NOMO-1 (cell line): ENCODE measurements around the gene NACC2.

Experiments used
- DNase-seq, 2 experiments: peaks; one replicate each; lab custom pipeline; 2025; ENCODE audit not compliant: unreplicated experiment in 2 of 2; lab: John Stamatoyannopoulos, UW

The NACC2 gene

DNA sequence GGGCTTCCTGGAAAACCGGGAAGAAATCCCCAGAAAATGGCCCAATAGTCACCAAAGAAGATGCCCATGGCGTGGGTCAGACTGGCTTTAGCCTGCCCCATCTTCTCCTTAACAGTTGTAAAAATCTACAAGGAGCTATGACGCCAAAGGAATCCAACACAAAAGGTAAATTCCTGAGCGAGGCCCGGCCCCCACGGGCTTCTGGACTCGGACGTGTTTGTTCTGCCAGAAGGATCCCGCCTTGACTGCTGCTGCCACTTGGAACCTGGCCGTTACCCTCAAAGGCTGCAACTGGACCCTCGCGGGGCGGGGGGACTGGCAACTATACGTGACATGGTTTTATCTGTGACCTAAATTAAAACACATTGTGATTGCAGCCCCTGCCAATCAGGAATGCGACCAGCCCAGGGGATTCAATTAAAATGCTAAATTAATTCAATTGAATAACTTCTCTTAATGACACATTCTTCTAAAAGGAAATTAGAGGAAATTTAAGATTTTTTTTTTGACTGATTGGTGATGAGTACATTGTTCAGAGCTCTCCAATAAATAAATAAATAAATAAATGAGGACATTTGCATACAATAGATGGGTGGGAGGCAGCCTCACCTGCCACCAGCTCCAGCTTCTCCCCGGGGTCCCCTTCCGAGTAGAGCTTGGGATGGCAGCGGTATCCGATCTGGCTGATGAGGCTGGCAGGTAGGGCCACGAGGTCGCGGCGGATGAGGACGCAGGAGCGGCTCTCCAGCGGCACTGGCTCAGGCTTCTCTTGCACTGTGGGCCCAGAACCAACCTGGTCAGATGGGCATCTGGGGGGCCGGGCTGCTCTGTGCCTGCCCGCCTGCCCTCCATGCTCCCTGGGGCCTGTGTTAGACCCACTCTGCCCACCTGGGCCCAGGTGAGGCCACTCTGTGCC, 79.2 kb downstream of the NACC2 start:
- no peak for DNase-seq

DNA sequence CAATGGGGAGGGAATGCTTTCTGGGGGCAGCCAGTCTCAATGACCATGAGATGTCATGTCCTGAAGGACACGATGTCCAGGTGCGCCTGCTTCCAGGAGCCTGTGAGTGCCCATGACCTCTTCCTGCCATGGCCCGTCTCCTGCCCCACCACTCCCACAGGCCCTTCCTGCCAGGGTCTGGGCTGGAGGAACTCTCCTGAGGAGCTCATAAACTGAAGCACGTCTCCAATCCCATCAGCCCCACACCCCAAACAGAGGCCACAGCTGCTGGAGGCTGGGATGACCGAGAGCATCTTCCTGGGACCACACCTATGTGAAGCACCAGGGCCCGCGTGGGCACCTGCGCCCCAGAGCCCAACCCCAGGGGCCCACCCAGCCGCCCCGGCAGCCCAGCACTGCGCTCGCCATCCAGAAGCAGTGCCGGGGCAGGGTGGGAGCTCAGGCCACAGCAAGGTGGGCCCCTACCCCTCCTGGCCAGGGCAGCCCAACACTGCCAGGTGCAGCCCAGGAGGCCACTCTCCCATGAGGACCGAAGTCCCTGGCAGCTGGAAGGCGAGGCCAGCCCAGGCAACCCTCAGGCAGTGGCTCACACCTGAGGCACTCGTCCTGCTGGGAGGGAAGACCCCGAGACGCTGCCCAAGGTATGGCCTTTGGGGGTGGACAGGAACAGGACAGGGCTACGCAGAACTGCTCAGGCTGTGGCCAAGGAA, 80.0 kb downstream of the NACC2 start:
- no peak for DNase-seq

DNA sequence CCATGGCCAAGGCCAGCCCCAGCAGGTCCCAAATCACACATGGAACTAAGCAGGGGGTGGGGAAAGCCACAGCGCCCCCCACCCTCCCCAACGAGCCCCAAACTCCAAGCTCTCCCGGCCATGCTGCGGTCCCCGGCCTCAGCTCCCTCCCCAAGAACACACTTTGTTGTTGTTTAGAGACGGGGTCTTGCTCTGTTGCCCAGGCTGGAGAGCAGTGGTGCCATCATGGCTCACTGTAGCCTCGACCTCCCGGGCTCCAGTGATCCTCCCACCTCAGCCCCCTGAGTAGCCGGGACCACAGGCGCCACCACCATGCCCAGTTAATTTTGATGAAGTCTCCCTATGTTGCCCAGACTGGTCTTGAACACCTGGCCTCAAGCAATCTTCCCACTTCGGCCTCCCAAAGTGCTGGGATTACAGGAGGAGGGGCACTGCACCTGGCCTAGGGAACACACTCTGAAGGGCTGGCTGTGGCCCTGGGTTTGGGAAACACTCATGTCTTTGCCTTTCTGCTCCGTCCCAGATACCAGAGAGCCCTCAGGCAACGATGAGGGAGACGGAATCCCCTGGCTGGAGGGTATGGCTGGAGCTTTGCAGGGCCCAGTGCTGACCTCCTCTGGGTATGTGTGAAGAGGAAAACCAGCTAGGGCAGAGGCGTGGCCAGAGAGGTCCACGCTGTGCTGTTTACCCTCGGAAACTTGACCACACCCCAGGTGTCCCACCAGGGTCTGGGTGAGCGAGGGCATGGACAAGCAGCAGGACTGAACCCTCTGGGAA, 80.8 kb downstream of the NACC2 start:
- no peak for DNase-seq

- no peak for DNase-seq
Measured at GRCh38 chr9:136013524-136014034, 81.5 kb downstream of the NACC2 start.

GRCh38 chr9:136013116-136013515, 82.0 kb downstream of the NACC2 start:
- no peak for DNase-seq

DNA sequence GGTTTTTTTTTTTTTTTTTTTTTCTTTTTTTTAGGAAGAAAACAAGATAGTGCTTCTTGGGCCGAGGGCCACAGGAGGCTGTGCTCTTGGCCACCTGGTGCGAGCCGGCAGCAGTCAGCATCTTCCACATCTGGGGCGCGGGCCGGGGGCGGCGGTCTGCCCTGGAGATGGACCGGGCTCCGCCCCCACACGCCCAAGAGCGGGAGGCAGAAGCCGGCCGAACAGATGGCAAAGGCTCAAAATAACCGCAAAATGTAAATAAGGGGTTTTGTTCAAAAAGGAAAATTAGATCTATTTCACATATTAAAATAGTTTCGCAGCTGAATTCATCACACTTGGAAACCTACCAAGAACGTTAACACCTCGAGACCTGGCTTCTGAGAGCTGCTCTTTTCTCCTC, 82.4 kb downstream of the NACC2 start:
- no peak for DNase-seq

GRCh38 chr9:136011703-136012496, 83.2 kb downstream of the NACC2 start:
- no peak for DNase-seq

- no peak for DNase-seq
Measured at GRCh38 chr9:136011376-136011702, 83.8 kb downstream of the NACC2 start.

- DNase-seq, result no peak
Measured at GRCh38 chr9:136010615-136011361, 84.3 kb downstream of the NACC2 start.

- DNase-seq, result no peak
Measured at GRCh38 chr9:136010176-136010575, 84.9 kb downstream of the NACC2 start.

DNA sequence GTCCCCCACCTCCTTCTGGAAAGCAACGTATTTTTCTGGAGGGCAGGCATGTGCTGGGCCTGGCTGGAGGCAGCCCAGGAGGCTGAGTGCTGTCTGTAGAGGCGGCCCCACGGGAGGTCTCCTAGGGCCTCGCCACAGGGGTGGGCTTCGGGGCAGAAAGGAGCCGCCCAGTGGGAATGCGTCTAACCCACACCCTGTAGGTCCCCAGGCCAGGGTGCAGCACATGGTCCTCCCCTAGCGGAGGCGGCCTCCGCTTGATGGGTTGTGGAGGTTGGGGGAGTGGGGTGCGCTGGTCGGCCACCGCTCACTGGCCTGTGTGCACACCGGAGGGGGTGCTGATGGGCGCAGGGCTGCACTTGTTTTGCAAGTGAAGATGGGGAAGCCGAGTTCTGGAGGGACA, 85.6 kb downstream of the NACC2 start:
- no peak for DNase-seq

- DNase-seq, result no peak
Measured at GRCh38 chr9:136008693-136008997, 86.4 kb downstream of the NACC2 start.

DNA sequence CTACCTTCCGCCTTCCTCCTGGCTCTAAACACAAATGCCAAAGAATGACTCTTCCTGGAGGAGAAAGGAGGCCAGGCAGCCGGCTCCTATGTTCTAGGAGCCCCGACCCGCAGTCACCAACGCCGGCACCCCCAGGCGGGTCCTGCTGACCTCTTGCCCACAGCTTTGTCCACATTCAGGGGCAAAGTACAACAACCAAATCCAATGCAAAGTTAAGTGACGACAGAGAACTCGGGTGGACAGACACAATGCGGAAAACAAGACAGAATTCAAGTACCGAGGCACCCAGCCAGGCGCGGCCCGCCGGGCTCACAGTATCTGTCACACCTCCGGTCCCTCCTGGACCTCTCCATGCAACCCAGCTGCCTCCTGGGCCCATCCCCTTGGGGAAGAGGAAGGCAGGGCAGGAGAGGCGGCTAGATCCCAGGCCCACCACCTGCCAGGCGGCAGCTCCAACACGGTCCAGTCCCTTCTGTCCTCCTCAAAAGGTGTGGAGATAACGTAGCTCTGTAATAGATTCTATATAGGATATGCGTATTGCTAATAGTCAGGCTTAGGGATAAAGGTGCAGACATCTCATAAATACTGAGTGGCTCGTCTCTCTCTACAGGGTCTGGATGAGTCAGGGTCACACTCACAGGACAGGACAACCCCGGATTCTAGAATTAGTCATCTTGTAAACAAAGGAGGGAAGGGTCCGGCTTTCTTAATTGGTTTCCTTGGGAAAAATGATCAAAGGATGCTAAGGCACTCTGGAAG, 87.0 kb downstream of the NACC2 start:
- DNase-seq, result no peak

DNA sequence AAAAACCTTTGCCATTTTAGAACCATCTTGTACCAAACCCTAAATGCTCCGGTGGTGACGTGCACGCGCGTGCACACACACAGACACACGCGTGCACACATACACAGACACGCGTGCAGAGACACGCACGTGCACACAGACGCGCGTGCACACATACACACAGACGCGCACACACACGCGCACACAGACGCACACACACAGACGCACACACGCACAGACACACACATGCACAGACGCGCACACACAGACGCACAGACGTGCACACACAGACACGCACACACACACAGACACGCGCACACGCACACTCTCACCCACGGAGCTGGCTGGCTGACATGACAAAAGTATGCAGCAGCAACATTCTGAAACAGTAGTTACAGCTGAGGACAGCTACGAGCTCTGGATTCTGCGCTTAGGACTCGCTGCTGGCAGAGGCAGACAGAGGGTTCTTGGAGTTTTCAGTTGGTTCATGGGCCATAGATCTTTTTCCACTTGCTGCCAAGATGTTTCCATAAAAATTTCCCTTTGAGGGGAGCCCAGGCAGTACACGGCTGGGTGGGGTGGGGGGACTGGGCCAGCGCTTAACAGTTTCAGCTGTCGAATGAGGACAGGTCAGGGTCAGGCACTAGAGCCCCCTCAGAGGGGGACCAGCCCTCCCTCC, 87.7 kb downstream of the NACC2 start:
- DNase-seq, result no peak

- no peak for DNase-seq
Measured at GRCh38 chr9:136006169-136006568, 88.9 kb downstream of the NACC2 start.

DNA sequence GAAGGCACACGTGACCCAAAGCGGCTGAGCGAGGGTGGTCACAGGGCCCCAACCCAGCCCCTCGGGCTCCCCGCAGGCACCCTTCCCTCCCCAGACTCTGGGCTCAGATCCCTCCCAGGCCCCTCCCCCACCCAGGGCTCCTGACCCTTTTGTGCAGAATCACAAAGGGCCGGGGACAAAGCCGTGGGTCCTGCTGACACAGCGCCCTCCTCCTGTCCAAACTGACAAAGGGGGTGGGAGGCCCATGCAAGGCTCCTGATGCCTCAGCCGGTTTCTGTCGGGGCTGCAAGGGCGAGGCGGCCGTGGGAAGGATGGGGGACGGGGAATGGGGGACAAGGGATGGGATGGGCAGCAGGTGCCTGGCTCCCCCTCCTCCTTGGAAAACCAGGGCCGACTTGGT, 90.4 kb downstream of the NACC2 start:
- DNase-seq, result no peak

DNA sequence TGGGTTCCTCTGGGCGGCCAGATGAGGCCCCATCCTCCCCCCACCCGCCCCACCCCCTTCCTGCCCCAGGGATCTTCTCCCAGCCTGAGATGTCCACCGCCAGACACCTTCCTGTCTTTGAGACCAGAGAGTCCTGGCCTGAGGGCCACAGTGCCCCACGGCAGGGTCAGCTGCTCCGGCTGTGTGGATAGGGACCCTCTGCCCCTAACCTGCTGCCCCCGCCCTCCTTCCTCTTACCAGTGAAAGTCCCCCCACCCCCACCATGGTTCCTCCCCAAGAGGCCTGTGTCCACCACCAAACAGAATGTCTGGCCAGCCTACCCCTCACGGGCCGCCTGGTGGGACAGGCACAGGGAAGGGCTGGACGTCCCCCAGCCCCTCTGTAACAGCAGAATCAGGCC, 90.9 kb downstream of the NACC2 start:
- no peak for DNase-seq

DNA sequence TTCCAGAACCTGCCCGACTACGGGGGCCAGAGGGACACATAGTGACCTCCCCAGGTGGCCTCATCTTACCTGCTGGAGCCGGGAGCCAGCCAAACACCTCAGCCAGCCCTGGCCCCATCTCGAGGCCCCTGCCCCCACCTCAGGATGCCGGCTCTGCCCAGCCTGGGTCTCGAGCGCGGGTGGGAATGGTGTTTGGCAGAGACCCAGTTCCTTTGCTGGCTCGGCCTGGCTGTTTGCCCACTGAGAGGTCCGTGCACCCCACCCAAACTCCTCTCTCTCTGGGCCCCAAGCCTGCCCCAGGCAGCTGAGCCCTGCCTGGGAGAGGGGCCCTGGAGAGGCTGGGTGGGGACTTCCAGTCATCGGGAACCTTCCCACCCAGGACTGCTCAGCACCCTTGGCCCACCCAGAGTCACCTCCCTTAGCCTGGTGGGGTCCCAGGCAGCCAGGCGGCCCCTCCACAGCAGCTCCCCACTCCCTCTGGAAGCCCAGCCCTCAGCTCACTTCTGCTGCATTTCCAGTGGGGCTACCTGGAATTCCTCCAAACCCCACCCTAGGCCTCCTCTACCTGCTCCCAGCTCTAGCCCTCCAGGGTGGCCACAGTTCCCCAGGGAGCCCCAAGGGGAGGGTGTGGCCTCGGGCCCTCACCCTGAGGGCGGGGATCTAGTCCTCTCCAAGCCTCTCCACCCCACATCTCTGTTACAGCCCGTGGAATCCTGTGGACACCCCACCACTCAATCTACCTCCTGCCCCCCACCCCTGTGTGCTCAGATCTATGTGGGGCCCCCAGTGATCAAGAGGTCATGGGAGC, 91.5 kb downstream of the NACC2 start:
- no peak for DNase-seq
